OCI-LY1 (cell line): ENCODE data around the gene TAC3.
"Not testable (repeated sequence)": the region's sequence is repeated elsewhere in the genome, so short reads cannot be mapped to it uniquely, and the experiment has no call there.

Source experiments
- H2AFZ ChIP-seq: fragments of 200-600 bp; sonication (generic), shearing (Covaris generic); 2 replicates; pipeline ENCODE4 v1.6.0; 2014; ENCODE audit warnings: antibody characterized with exemption, mild to moderate bottlenecking, low read length
- H3F3A ChIP-seq: fragments of 200-600 bp; sonication (generic), shearing (Covaris generic); 2 replicates; pipeline ENCODE4 v1.6.0; 2014; ENCODE audit warnings: mild to moderate bottlenecking, antibody characterized with exemption, low read length, moderate library complexity; ENCODE audit not compliant: insufficient read depth
- H3K27ac ChIP-seq: fragments of 200-600 bp; sonication (generic); 2 replicates; pipeline ENCODE4 v1.5.1; 2014; ENCODE audit warnings: low read length, mixed run types, mild to moderate bottlenecking, low read depth; ENCODE audit not compliant: poor library complexity, severe bottlenecking
- H3K27me3 ChIP-seq: fragments of 200-600 bp; sonication (generic); 2 replicates; pipeline ENCODE4 v1.6.0; 2014; ENCODE audit warnings: antibody characterized with exemption, mild to moderate bottlenecking, low read length, moderate library complexity; ENCODE audit not compliant: insufficient read depth
- H3K36me3 ChIP-seq: fragments of 200-600 bp; sonication (generic); 2 replicates; pipeline ENCODE4 v1.6.1; 2014; ENCODE audit warnings: mild to moderate bottlenecking, antibody characterized with exemption, low read length, moderate library complexity, mixed read lengths; ENCODE audit not compliant: insufficient read depth
- H3K4me1 ChIP-seq: fragments of 200-600 bp; sonication (generic); 2 replicates; pipeline ENCODE4 v1.5.1; 2014; ENCODE audit warnings: mild to moderate bottlenecking, low read length, moderate library complexity; ENCODE audit not compliant: insufficient read depth, severe bottlenecking
- H3K4me2 ChIP-seq: fragments of 200-600 bp; sonication (generic), shearing (Covaris generic); 2 replicates; pipeline ENCODE4 v1.6.1; 2014; ENCODE audit warnings: low read length
- H3K4me3 ChIP-seq: fragments of 200-600 bp; sonication (generic); 2 replicates; pipeline ENCODE4 v1.5.1; 2014; ENCODE audit warnings: low read length, low read depth, mild to moderate bottlenecking, mixed read lengths; ENCODE audit not compliant: poor library complexity, severe bottlenecking
- H3K79me2 ChIP-seq: fragments of 200-600 bp; shearing (Covaris generic); 2 replicates; pipeline ENCODE4 v1.6.1; 2016; ENCODE audit warnings: mixed run types, low read length, mixed read lengths; ENCODE audit not compliant: insufficient read depth
- H3K9ac ChIP-seq: fragments of 200-600 bp; sonication (generic), shearing (Covaris generic); 2 replicates; pipeline ENCODE4 v1.6.1; 2014; ENCODE audit warnings: mild to moderate bottlenecking, low read length, mixed read lengths
- H3K9me2 ChIP-seq: fragments of 200-600 bp; sonication (generic), shearing (Covaris generic); 2 replicates; pipeline ENCODE4 v1.6.1; 2014; ENCODE audit warnings: low read depth, mild to moderate bottlenecking, low read length, mixed read lengths
- H3K9me3 ChIP-seq: fragments of 200-600 bp; shearing (Covaris generic); 2 replicates; pipeline ENCODE4 v1.6.1; 2014; ENCODE audit warnings: low read length, mixed read lengths
- H4K20me1 ChIP-seq: fragments of 200-600 bp; sonication (generic), shearing (Covaris generic); 2 replicates; pipeline ENCODE4 v1.6.0; 2016; ENCODE audit warnings: mild to moderate bottlenecking, low read length; ENCODE audit not compliant: insufficient read depth
- CTCF ChIP-seq: fragments of 200-600 bp; sonication (generic), shearing (Covaris generic); IDR thresholded peaks from 2 replicates; pipeline ENCODE4 v1.5.1; 2017; ENCODE audit warnings: mild to moderate bottlenecking, antibody characterized with exemption, low read length, moderate library complexity, mixed read lengths
- EZH2 ChIP-seq: fragments of 200-600 bp; sonication (generic), shearing (Covaris generic); IDR thresholded peaks from 2 replicates; pipeline ENCODE4 v1.8.0; 2017; ENCODE audit warnings: borderline replicate concordance, mixed run types, mild to moderate bottlenecking, antibody characterized with exemption, low read length, moderate library complexity, mixed read lengths

TAC3 gene

GRCh38 chr12:57027805-57028153 lies 11.4 kb upstream of the TAC3 start:
- H3K9me2 ChIP-seq = no peaks in the 10 kb centered on the region
- H3K9me3 ChIP-seq = no peaks in the 10 kb centered on the region
- H3F3A ChIP-seq = no peaks in the 10 kb centered on the region
- no peak overlapping the region for H3K4me2 ChIP-seq
- no peaks in the 10 kb centered on the region for H4K20me1 ChIP-seq
- H3K9ac ChIP-seq = no peak overlapping the region; the same call in 1 of the 2 replicates
- no peaks in the 10 kb centered on the region for H3K79me2 ChIP-seq
- no peaks in the 10 kb centered on the region for H3K36me3 ChIP-seq
- H3K27me3 ChIP-seq = peaks cover 15% of the 10 kb centered on the region; the same call in 1 of the 2 replicates
- H2AFZ ChIP-seq = no peak overlapping the region
- H3K4me3 ChIP-seq = no peak overlapping the region
- H3K27ac ChIP-seq = no peak overlapping the region
- TF ChIP-seq CTCF (no peak), EZH2 (no peak)
- peaks cover 22% of the 10 kb centered on the region for H3K4me1 ChIP-seq

DNA sequence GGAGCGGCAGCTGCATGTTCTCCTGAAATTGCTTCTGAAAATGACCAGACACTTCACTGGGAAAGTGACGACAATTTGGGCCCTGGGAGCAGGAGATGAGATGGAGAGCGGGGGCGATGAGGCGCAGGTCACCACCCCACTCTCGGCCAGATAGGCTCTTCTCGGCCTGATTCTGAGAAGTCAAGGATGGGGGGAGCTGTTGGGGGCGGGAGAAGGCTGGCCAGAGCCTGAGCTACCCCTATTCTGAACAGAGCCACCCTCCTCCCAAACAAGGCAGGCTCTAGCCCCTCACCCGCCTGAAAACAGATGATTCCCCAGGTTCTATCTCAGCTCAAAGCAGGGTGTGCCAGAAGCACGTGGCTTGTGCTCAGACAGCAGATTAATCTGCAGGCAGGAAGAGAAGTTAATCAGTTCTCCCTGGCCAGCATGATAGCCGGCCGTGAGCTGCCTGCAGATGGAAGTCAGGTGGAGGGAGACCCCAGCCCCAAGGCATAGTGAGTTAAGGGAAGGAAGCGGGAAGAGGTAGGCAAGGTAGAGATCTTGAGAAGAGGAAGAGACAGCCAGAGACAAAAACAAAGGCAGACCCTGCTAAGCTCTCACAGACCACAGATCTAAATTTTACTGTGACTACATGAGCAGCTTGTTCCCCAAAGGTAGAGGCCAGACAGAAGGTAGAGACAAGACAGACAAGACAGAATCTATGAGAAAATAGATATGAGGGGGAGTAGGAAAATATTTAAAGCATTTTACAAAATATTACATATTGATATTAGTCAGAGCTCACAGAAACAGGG lies 10.9 kb upstream of the TAC3 start:
- H4K20me1 ChIP-seq = no peaks in the 10 kb centered on the region
- H3K4me2 ChIP-seq = no peak overlapping the region
- H3K79me2 ChIP-seq = no peaks in the 10 kb centered on the region
- peaks cover 22% of the 10 kb centered on the region for H3K4me1 ChIP-seq
- no peak overlapping the region for H2AFZ ChIP-seq
- H3K27ac ChIP-seq = no peak overlapping the region
- no peaks in the 10 kb centered on the region for H3K36me3 ChIP-seq
- TF ChIP-seq CTCF = no peak
- no peak for TF ChIP-seq EZH2
- H3K9me2 ChIP-seq = no peaks in the 10 kb centered on the region
- peaks cover 15% of the 10 kb centered on the region; the same call in 1 of the 2 replicates for H3K27me3 ChIP-seq
- H3K9ac ChIP-seq = no peak overlapping the region; the same call in 1 of the 2 replicates
- H3K9me3 ChIP-seq = no peaks in the 10 kb centered on the region
- H3F3A ChIP-seq = no peaks in the 10 kb centered on the region
- H3K4me3 ChIP-seq = no peak overlapping the region

DNA sequence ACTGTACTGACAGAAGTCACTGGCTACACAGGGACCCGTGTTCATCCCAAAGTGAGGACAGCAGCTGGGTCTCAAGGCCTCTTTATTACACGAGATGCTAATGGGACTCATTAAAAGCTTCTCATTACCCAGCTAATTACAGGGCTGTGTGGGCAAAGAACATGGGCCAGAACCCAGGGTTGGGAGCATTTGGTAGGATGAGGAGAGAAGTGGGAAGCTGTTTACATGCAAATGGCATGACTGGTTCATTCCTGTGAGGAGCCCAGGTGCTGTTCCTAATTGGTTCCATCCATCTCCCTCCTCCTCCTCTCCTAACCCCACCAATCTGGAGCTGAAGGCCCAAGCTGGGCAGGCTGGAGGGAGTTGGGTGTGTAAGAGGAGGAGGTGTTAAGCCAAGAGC lies 8.9 kb upstream of the TAC3 start:
- Histone ChIP-seq H3K27me3 (peaks cover 15% of the 10 kb centered on the region; the same call in 1 of the 2 replicates), H4K20me1 (no peaks in the 10 kb centered on the region), H3K4me3 (no peak overlapping the region), H3K9me3 (no peaks in the 10 kb centered on the region), H3K4me2 (no peak overlapping the region), H3K4me1 (peaks cover 9% of the 10 kb centered on the region), H3K9me2 (no peaks in the 10 kb centered on the region), H3F3A (no peaks in the 10 kb centered on the region), H3K36me3 (no peaks in the 10 kb centered on the region), H3K9ac (no peak overlapping the region), H3K27ac (no peak overlapping the region), H2AFZ (no peak overlapping the region), H3K79me2 (no peaks in the 10 kb centered on the region)
- TF ChIP-seq EZH2 (no peak), CTCF (no peak)

GRCh38 chr12:57022324-57022723 lies 6.0 kb upstream of the TAC3 start:
- not testable (repeated sequence) for H3F3A ChIP-seq, H3K9me3 ChIP-seq, H3K27ac ChIP-seq, H3K4me2 ChIP-seq, H3K9ac ChIP-seq, H3K36me3 ChIP-seq, H4K20me1 ChIP-seq, H2AFZ ChIP-seq, H3K4me3 ChIP-seq, H3K79me2 ChIP-seq, H3K9me2 ChIP-seq, H3K4me1 ChIP-seq, H3K27me3 ChIP-seq
